HK-2 (cell line): ENCODE data around the gene RAB21.
"Not testable (repeated sequence)": the region's sequence is repeated elsewhere in the genome, so short reads cannot be mapped to it uniquely, and the experiment has no call there.

Experiments
- DNase-seq: peaks from one replicate; pipeline ENCODE4 v3.0.0-alpha.2; 2018; ENCODE audit not compliant: unreplicated experiment

RAB21 gene

GRCh38 chr12:71752891-71753290 lies 1.8 kb upstream of the RAB21 start:
- no peak for DNase-seq

- peak; percentile 45 for DNase-seq
These were observed 656 bp downstream of the RAB21 start for GRCh38 chr12:71755146-71755892.

- no peak for DNase-seq
These were observed 1.5 kb downstream of the RAB21 start for GRCh38 chr12:71756054-71756690.

GRCh38 chr12:71759941-71760340 lies 5.3 kb downstream of the RAB21 start:
- DNase-seq, result no peak

GRCh38 chr12:71760471-71760870 lies 5.8 kb downstream of the RAB21 start:
- DNase-seq, result no peak

GRCh38 chr12:71761354-71761753 lies 6.7 kb downstream of the RAB21 start:
- not testable (repeated sequence) for DNase-seq

- DNase-seq, result no peak
These were observed 9.2 kb downstream of the RAB21 start for GRCh38 chr12:71763677-71764379.

GRCh38 chr12:71764587-71765321 lies 10.1 kb downstream of the RAB21 start:
- no peak for DNase-seq

- DNase-seq, result no peak
These were observed 11.5 kb downstream of the RAB21 start for GRCh38 chr12:71766202-71766601.

GRCh38 chr12:71767183-71767582 lies 12.5 kb downstream of the RAB21 start:
- no peak for DNase-seq

GRCh38 chr12:71768900-71769299 lies 14.2 kb downstream of the RAB21 start:
- DNase-seq, result no peak

- no peak for DNase-seq
These were observed 16.4 kb downstream of the RAB21 start for GRCh38 chr12:71771069-71771468.

- no peak for DNase-seq
These were observed 18.1 kb downstream of the RAB21 start for GRCh38 chr12:71772735-71773134.

GRCh38 chr12:71780237-71780822 lies 25.7 kb downstream of the RAB21 start:
- DNase-seq, result no peak

GRCh38 chr12:71782017-71782416 lies 27.4 kb downstream of the RAB21 start:
- DNase-seq, result no peak

- DNase-seq, result no peak
These were observed 32.2 kb downstream of the RAB21 start for GRCh38 chr12:71786829-71787228.

GRCh38 chr12:71787580-71787979 lies 32.9 kb downstream of the RAB21 start:
- DNase-seq, result no peak

- no peak for DNase-seq
These were observed 35.7 kb downstream of the RAB21 start for GRCh38 chr12:71790331-71790730.

- no peak for DNase-seq
These were observed 36.9 kb downstream of the RAB21 start for GRCh38 chr12:71791473-71792150.

- DNase-seq, result no peak
These were observed 37.9 kb downstream of the RAB21 start for GRCh38 chr12:71792599-71792998.

GRCh38 chr12:71795901-71796300 lies 41.2 kb downstream of the RAB21 start:
- DNase-seq, result no peak
